PC-9 (cell line): Measurements from ENCODE around the gene APBA2. TPM values are rescaled to one million over a fixed set of nuclear protein-coding genes. Genes with fewer than 3 reads are reported as not detected.

ENCODE experiments used
- BruUV-seq: library from RNA; stranded (reverse); fragments of 400-500 nt; replicated peaks from 2 replicates; lab custom pipeline; 2021; lab: Mats Ljungman, UMichigan
- CTCF ChIA-PET: fragments of 300-600 bp; sonication (Branson Sonifier 250); formaldehyde crosslinking; loops from one replicate; lab custom pipeline; 2022; ENCODE audit warnings: antibody characterized with exemption; lab: Charles Lee
- POLR2A ChIA-PET: fragments of 300-600 bp; sonication (Branson Sonifier 250); formaldehyde crosslinking; loops from one replicate; lab custom pipeline; 2022; ENCODE audit warnings: antibody characterized with exemption; ENCODE audit not compliant: unreplicated experiment; lab: Charles Lee
- DNase-seq, 2 experiments: peaks; one replicate each; pipeline versions ENCODE4 v3.0.0 to v3.0.0-alpha.2; 2015 to 2022; ENCODE audit warnings: mixed read lengths in 1 of 2
- H2AFZ ChIP-seq: fragments of 200-600 bp; sonication (generic); 2 replicates; pipeline ENCODE4 v1.8.1; 2017; ENCODE audit warnings: antibody characterized with exemption
- H3F3A ChIP-seq: fragments of 200-600 bp; sonication (generic); 2 replicates; pipeline ENCODE4 v1.8.1; 2017; ENCODE audit warnings: antibody characterized with exemption, mild to moderate bottlenecking, low read depth; ENCODE audit not compliant: insufficient read depth
- H3K27ac ChIP-seq: fragments of 200-600 bp; sonication (generic); 2 replicates; pipeline ENCODE4 v1.6.1; 2016; ENCODE audit warnings: mixed run types
- H3K27me3 ChIP-seq: fragments of 200-600 bp; sonication (generic); 2 replicates; pipeline ENCODE4 v1.6.1; 2016; ENCODE audit warnings: low read depth, mixed run types; ENCODE audit not compliant: insufficient read depth
- H3K36me3 ChIP-seq: fragments of 200-600 bp; sonication (generic); 2 replicates; pipeline ENCODE4 v1.6.1; 2016; ENCODE audit warnings: low read depth, mixed run types
- H3K4me1 ChIP-seq: fragments of 200-600 bp; sonication (generic); replicated peaks from 2 replicates; pipeline ENCODE4 v1.6.1; 2016; ENCODE audit warnings: mixed run types; ENCODE audit not compliant: insufficient read depth
- H3K4me2 ChIP-seq: fragments of 200-600 bp; sonication (generic); 2 replicates; pipeline ENCODE4 v1.6.1; 2017; ENCODE audit warnings: mixed run types
- H3K4me3 ChIP-seq: fragments of 200-600 bp; sonication (generic); 2 replicates; pipeline ENCODE4 v1.6.1; 2016; ENCODE audit warnings: mixed run types
- H3K79me2 ChIP-seq: fragments of 200-600 bp; sonication (generic); 2 replicates; pipeline ENCODE4 v1.6.1; 2017; ENCODE audit warnings: low read depth, mixed run types
- H3K9me2 ChIP-seq: fragments of 200-600 bp; sonication (generic); 2 replicates; pipeline ENCODE4 v1.8.1; 2017; ENCODE audit warnings: mild to moderate bottlenecking; ENCODE audit not compliant: insufficient read depth
- H3K9me3 ChIP-seq: fragments of 200-600 bp; sonication (generic); 2 replicates; pipeline ENCODE4 v1.8.1; 2016; ENCODE audit warnings: low read depth; ENCODE audit not compliant: insufficient read depth
- H4K20me1 ChIP-seq: fragments of 200-600 bp; sonication (generic); 2 replicates; pipeline ENCODE4 v1.8.1; 2017; ENCODE audit not compliant: insufficient read depth
- CTCF ChIP-seq: fragments of 200-600 bp; sonication (generic); conservative IDR thresholded peaks from 2 replicates; pipeline ENCODE4 v1.6.1; 2017; ENCODE audit warnings: mixed run types, antibody characterized with exemption, mild to moderate bottlenecking, moderate library complexity
- EZH2 ChIP-seq: fragments of 200-600 bp; sonication (generic); IDR thresholded peaks from 2 replicates; pipeline ENCODE4 v1.8.0; 2017; ENCODE audit warnings: antibody characterized with exemption, low read depth
- intact Hi-C: fragments of 100-400 bp; cut with micrococcal nuclease; formaldehyde crosslinking; loops from one replicate; pipeline ENCODE4 v1.10.0; 2022; ENCODE audit not compliant: unreplicated experiment
- total RNA-seq: library from RNA; stranded (reverse); gene quantifications from 2 replicates; pipeline ENCODE4 v1.2.3, GENCODE V29; 2021

Gene APBA2
- total RNA-seq, 1 experiment from 2014 or later: not detected

- intact Hi-C loops: no loop called here
- no peak for TF ChIP-seq CTCF
- H3K79me2 ChIP-seq: no peaks in the 10 kb centered on the region
- no peaks in the 10 kb centered on the region for H3F3A ChIP-seq
- H3K4me3 ChIP-seq: no peak overlapping the region
- no TSS peak for BruUV-seq
- H3K9me2 ChIP-seq: no peaks in the 10 kb centered on the region
- H2AFZ ChIP-seq: no peak overlapping the region
- ChIA-PET POLR2A (no interaction called here), CTCF (no interaction called here)
- no peaks in the 10 kb centered on the region for H3K4me1 ChIP-seq
- no peaks in the 10 kb centered on the region for H3K9me3 ChIP-seq
- no peaks in the 10 kb centered on the region for H3K36me3 ChIP-seq
- no peak for DNase-seq
- H3K4me2 ChIP-seq: no peak overlapping the region
- H3K27ac ChIP-seq: no peak overlapping the region
- no peaks in the 10 kb centered on the region for H4K20me1 ChIP-seq
- peaks cover 18% of the 10 kb centered on the region for H3K27me3 ChIP-seq
Measured at GRCh38 chr15:29037997-29038705, 152.4 kb downstream of the APBA2 start.

- ChIA-PET CTCF (no interaction called here), POLR2A (no interaction called here)
- intact Hi-C loops: no loop called here
- no peaks in the 10 kb centered on the region for H3K4me1 ChIP-seq
- no peak overlapping the region for H3K4me2 ChIP-seq
- H4K20me1 ChIP-seq: no peaks in the 10 kb centered on the region
- H3K27ac ChIP-seq: no peak overlapping the region
- no peak overlapping the region for H2AFZ ChIP-seq
- H3K4me3 ChIP-seq: no peak overlapping the region
- H3K36me3 ChIP-seq: no peaks in the 10 kb centered on the region
- no peaks in the 10 kb centered on the region for H3F3A ChIP-seq
- no peaks in the 10 kb centered on the region for H3K9me3 ChIP-seq
- TF ChIP-seq EZH2 (no peak), CTCF (no peak)
- H3K9me2 ChIP-seq: no peaks in the 10 kb centered on the region
- DNase-seq: no peak
- H3K79me2 ChIP-seq: no peaks in the 10 kb centered on the region
- H3K27me3 ChIP-seq: peaks cover 31% of the 10 kb centered on the region
- BruUV-seq: no TSS peak
Measured at GRCh38 chr15:29039466-29040369, 153.9 kb downstream of the APBA2 start.

GRCh38 chr15:29040370-29040751, 154.6 kb downstream of the APBA2 start:
- CTCF ChIA-PET: no interaction called here

More at GRCh38 chr15:29040370-29040751, 154.6 kb downstream of the APBA2 start:
- Histone ChIP-seq H3K4me2 (no peak overlapping the region), H3K9me3 (no peaks in the 10 kb centered on the region), H3F3A (no peaks in the 10 kb centered on the region), H4K20me1 (no peaks in the 10 kb centered on the region), H3K4me3 (no peak overlapping the region), H3K27ac (no peak overlapping the region), H3K9me2 (no peaks in the 10 kb centered on the region), H2AFZ (no peak overlapping the region), H3K4me1 (no peaks in the 10 kb centered on the region), H3K79me2 (no peaks in the 10 kb centered on the region), H3K36me3 (no peaks in the 10 kb centered on the region), H3K27me3 (peaks cover 31% of the 10 kb centered on the region)
- intact Hi-C loops: no loop called here
- DNase-seq: no peak
- POLR2A ChIA-PET: no interaction called here
- no TSS peak for BruUV-seq
- TF ChIP-seq EZH2 (no peak), CTCF (no peak)
